Measurements from ENCODE around the gene SH3RF2.

Gene SH3RF2

DNA sequence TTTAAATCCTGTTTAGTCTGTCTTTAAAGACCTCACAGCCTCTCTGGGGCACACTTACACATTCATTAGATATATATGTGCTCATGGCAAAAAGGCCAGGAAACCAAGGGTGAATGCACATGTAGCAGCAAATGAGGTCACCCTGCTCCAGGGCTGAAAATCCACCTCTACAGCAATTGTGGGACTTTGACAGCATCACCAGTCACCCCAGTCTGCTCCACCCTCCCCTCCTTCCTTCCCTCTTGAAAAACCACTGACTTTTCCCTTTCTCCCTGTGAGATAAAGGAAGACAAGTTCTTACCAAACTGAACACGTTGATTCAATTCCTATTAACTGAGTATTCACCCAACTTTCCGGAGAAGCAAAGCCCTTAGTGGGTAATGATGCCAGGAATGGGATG is 15.2 kb upstream of the SH3RF2 start:
- DNase-seq: no peak

DNA sequence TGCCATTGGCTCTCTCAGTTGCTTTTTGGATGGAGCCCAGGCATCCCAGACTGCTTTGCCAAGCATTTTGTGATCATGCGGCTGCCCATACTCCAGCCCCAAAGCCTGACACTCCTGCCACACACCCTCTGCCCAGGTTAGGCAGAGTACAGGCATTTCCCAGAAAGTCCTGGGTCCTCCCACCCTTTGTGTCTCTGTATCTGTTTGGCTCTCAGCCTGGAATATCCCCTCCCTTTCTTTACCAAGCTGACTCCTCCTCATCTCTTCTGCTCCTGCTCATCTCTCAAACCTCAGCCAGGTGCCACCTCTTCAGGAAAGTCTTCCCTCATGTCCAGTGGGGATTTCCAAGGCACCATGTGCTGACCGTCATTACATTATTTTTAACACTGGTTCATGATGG is 14.3 kb upstream of the SH3RF2 start:
- DNase-seq: no peak

DNA sequence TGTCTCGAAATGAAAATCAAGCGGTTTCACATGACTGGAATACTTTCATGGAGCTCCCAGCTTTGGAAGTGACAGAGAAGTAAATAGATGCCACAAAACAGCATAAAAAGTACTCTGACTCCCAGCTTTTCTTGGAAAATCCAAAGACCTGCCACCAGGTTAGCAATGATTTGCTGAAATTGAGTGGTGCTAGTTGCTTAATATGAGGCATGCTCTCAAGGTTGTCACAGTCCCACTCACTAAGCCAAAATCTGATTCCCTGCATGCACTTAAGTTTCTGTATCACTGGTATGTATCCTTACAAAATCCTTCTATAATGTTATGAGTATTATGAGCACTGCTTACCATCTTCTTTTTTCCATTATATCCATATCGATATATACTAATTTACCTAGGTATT is 13.0 kb upstream of the SH3RF2 start:
- no peak for DNase-seq

DNA sequence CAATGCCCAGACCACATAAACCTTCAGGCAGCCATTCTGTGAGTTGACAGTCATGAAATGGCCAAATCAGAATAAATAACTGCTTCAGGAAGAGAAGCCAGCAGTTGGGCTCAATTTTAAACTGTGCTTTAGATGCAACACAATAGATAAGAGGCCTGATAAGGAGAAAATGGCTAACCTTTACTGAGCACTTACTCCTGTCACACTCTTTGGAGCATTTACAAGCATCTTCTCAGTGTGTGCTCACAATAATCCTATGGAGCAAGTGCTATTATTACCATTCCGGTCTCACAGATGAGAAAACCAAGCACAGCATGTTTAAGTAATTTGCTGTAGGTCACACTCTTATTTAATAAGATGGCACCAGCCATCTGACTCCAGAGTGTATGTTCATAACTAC is 11.5 kb upstream of the SH3RF2 start:
- no peak for DNase-seq

DNA sequence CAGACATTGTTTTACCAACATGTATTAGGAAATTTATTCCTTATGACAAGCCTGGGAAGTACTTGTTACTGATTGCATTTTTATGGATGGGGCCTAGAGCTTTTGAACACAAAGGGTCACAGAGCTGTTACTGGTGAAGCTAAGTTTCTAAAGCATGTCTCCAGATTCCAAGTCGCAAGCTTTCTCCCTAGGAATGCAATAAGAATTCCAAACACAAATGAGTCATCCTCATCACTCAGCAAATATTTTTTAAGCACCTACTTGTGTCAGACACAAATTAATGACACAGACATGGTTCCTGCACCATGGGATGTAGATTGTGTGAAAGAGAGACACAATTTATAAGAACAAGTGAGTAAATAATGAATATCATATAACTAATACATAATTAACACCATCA is 11.0 kb upstream of the SH3RF2 start:
- no peak for DNase-seq

DNA sequence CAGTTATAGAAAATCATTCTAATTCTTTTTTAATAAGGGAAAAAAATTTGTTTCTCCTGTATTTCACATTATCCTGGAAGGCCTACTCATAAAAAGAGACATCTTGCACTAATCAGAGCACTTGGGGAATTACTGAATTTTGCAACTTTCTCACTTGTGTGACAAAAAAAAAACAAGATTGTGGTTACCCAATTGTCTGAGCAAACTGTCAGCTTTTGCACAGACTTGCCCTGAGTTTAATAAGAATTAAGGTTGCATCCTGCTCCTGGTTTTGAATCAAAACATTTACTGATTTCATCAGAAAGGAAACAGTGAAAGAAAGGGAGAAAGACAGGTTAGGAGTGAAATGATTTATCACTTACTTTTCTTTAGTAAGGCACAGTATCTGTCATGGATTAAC is 10.6 kb upstream of the SH3RF2 start:
- DNase-seq: no peak

DNA sequence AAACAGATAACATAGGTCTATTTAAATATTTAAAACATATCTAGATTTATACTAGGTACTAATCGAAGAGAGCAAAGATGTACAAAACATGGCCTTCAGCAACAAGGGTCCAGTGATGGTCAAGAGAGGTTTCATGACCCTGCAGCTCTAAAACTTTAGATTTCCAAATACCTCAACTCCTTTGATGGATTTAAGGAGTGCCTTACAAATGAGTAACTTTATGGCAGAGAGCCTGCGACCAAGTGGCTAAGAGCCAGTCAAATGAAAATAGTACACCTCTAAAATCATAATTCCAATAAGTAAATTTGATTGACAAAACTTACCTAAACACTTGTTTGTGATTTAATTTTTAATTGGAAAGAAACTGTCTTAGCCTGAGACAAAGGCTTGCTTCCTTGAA is 4.7 kb upstream of the SH3RF2 start:
- no peak for DNase-seq

DNA sequence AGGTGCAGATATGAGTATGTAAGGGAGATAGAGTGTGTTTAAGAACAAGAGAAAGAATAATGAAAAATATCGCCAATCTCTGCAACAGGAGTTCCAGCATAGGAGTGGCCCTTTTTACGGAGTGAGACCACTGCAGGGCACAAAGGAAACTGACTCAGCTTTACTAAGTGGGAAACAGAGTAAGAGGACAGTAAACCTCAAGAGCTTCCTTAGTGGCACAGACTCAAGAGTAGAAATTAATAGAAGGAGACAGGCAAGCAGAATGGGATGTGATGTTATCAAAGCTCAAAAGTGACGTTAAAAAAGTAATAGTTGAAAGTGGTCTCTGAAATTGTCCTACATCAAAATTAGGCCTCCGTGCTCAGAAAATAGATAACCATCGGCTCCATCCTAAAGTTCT is 2.1 kb upstream of the SH3RF2 start:
- DNase-seq: no peak

DNA sequence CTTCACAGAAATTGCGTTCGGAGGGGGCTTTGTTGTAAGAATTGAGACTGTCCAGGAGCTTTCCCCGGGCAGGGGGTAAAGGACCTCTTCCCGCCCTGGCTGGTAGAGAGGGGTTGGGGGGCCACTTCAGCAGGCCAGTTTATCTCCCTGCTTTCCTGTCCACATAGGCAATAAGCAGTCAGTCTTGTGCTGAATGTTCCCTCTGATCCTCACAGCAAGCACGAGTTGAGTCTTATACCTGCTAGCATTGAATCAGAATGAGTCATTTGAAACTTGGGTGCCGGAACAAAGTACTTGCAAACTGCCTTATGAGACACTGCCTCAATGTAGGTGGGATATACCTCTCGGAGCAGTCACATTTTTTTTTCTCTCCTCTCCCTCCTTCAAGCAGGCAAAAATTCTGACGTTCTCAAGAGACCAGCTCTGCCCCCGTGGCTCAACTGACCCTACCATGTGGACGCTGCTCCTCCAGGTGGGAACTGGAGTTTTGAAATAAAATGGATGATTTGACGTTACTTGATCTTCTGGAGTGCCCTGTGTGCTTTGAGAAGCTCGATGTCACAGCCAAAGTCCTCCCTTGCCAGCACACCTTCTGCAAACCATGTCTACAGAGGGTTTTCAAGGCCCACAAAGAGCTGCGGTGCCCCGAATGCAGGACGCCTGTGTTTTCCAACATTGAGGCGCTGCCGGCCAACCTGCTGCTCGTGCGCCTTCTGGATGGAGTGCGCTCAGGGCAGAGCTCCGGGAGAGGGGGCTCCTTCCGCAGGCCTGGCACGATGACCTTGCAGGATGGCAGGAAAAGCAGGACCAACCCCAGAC is 1.3 kb downstream of the SH3RF2 start:
- DNase-seq: no peak

DNA sequence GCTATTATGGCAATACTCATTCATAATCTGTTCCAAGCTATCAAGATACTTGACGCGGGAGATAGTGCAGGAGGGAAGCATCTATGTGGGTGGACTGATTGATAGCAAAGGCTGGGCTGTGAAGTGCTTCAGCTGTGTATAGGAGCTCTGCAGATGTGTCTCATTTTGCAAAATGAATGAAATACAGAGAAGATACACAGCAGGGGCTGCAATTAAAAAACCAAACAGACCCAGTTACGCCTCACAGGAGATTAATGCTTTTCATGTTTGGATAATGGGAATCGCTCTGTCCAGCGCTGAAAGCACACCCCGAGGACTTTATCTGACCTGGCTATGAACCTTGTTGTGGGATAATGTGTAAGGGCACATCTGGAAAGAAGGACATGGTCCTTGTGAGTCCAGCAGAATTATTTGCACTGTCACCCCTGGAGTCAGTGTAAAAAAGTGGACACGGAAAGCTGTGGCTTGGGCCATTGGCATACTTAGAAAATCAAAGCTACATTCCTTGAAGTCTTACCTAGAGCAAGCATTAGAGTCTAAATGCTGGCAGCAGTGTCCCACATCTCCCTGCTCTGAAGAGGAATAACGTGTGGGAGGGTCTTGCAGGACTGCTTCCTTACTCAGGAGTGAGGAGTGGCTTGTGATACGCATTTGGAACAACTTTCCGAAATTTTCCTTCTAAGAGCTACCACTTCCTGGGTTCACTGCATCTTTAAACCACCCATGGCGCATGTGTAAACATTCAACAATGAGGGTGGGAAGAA is 2.6 kb downstream of the SH3RF2 start:
- DNase-seq: no peak

DNA sequence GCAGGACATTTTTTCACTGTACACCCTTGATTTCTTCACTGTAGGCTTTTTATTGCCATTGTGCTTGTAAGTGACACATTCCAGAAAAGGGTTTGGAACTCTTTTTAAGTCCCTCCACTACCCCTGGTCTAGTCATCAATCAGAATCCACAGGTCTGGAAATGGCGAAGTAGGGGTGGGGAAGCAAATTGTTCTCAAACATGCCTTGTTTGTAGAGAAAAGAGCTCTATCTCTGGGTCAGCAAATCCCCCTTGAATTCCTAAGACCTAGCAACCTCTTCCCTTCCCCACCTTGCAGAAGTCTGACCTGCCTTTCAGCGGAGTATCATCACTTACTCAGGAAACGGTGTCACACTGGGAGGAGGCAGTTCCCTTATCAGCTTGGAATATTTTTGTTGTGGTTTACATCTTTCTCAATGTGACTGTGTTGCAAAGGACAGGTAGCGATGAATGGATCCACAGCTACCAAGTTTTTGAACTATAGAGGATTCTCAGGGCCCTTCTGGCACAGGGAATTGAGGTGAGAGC is 3.2 kb downstream of the SH3RF2 start:
- DNase-seq: no peak

DNA sequence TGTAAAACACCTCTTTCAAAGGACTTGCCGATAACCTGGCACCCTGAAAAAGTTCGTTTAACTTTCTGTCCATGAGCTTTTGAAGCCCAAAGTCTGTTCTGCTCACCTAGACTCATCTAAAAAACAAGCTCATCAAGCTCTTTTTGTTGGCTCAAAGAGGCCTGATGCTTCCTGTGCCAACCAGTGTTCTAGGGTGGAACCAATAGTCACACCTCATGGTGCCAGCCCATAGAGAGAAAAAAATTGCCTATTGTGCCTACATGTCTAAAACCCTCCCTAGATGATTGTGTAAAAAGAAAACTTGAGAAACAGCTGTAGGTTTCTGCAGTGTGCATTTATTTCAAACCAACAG is 4.7 kb downstream of the SH3RF2 start:
- DNase-seq: no peak

DNA sequence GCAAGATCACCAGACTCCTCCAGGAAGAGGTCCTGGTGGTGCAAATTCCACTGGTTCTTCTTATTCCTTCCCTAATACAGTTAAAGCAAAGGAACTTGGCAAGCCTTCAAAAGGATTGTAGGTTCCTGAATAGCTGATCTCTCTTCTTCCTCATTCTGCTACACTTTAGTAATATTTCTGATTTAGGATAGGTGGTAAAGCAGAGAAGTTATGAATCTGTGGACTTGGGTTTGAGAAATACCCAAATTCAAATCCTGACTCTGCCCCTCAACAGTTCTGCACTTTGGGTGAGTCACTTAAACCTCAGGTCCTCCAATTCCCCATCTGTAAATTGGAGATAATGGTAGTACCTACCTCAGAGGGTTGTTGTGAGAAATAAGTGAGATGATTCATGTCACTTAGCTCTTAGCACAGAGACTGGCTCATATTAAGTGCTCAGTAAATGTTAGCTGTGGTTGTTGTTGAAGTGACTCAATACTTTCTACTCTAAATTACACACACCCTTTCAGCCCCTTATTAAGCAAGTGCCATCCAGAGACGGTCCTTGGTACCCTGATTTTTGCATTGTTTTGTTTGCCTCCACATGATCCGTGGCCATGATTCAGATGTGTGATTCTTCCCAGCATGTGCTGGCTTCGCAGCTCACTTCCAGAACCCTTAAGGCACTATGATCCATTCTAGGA is 5.2 kb downstream of the SH3RF2 start:
- no peak for DNase-seq

DNA sequence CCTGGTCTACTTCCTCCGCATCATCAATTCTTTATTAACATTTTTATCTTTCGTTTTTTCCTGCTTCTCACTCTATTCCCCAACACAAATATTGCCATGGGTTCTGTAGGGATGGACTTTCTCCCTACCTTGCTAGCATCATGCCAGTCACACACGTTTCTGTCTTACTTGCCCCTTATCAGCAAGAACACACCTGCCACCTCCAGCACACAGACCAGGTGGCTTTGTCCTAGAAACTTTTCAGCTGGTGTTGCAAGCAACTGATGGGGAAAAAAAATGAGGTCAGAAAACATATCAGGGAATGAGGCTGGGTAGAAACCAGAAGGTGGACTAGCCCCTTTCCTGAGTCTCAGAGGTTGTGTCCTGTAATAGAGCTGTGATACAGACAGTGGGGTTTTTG is 5.8 kb downstream of the SH3RF2 start:
- no peak for DNase-seq

DNA sequence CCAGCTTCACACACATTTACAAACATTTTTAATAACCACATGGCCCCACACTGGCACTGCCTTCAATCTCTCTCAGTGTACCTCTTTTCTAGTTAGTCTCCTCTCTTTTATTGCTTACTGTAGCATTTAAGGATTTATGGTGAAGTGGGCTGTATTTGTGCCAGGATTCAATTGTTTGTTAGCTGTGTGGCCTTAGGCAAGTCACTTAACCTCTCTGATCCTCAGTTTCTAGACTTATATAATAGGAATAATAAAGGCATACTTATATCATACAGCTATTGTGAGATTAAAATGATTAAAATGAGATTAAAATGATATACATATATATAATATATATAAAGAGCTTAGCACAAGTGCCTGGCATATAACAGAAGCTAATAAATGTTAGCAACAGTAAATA is 6.4 kb downstream of the SH3RF2 start:
- DNase-seq: no peak

DNA sequence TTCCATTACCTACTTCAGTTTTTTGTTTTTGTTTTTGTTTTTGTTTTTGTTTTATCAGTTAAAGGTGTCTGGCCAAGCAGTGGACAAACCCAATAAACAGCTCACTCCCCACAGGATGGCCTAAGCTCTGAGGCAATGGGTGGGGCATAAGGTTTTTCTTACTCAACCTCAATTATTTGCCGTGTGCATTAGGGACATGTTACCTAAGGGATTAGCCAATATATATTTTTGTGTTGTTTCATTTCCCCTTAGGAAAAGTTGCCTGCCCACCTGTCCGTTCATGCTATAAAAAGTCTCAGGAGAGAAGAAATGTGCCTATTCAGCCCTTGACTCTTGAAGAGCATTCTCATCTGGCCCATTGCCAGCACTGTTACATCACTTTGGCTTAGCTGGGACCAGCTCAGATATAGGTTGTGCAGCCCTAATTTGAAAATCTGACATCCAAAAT is 7.3 kb downstream of the SH3RF2 start:
- DNase-seq: no peak

DNA sequence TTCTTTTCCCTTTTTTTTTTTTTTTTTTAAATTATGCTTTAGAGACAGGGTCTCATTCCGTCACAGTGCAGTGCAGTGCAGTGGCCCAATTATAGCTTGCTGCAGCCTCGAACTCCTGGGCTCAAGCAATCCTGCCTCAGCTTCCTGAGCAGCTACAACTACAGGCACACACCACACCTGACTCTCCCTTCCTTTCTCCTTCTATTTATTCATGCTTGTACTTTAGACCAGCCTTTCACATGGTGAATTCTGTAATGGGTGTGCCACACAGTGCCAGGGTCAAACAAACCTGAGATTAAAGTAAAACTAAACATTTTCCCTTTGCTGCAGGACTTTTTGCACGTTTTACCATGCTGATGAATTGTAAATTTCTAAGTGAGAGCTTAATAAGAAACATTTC is 8.0 kb downstream of the SH3RF2 start:
- no peak for DNase-seq

DNA sequence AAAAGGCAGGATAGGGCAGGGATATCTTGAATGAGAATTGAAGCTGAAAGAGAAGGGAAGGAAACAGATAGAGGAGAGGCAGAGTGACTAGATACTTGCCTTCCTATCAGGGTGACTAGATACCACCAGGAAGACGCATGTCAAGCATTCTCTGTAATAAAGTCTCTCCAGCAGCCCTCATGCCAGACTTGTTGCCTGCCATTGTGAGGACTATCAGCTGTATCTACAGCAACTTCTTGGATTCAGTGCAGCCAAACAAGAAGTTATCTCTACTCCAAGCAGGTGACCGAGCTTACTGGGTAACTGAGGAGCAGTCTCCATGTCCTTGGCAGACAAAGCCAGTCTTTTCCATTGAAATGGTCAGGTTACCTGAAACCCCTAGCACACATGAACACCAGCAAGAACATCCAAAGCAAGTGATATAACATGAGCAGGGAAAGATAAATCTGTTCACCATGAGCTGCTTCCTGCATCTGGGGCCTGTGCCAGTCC is 9.3 kb downstream of the SH3RF2 start:
- DNase-seq: no peak

DNA sequence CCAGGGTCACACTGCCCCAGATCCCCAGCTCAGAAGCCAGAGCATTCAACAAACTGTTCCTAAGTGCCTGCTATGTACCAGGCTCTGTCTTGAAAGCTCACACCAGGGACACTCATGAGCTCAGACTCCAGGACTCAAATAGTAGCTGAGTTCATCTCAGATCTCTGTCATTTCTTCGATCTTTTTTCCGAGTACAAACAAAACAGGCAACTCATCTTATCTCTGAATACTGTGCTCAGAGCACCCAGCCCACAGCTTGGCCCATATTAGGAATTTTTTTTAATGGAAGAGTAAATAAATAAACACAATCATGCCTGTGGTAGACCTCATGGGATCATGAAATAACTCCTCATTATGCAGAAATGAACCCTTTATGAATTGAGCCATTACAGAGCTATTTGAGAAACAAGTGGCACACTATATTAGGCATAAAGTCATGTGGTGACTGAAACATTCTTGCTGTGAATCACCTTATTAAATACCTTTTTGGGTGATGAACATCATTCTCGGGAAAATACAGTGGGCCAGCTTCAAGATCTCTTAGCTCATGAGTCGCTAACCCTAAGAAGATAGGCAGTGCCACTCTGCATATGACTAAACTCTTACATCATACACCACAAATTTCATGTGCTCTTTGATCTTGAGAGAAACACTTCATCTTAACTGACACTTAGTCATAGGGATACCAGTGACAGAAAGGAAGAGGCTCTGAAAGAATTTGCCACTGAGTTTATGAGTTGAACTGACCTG is 9.9 kb downstream of the SH3RF2 start:
- DNase-seq: no peak

DNA sequence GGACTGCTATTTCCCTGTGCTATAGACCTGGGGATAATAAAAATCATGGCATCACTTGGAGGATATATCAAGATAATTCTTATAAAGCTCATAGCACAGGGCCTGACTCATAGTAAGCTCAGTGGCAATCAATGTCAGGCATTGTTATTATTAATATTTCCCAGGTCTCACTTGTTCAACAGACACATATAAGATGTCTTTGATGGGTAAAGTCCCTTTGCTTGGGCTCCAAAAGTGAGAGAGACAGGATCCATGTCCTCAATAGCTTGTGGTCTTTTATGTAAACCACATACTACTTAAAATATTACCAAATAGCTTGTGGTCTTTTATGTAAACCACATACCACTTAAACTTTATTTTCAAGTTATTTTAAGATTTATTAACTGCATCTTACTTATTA is 11.2 kb downstream of the SH3RF2 start:
- DNase-seq: no peak

DNA sequence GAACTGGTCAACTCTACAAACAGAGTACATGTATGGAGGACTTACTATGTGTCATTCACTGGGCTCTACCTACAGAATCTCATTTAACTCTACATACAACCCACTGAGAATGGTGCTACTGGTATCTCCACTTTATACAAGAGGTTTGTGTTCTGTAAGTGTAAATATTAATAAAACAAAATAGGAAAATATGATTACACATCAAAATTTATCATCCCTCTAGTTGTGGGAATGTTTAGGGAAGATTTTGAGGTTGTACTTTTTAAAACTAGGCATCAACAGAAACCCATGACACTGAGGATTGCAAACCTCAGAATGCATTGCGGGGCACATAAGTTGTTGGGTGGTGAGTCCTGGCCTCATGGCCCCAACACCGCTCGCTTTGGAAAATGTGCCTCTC is 11.7 kb downstream of the SH3RF2 start:
- DNase-seq: no peak

DNA sequence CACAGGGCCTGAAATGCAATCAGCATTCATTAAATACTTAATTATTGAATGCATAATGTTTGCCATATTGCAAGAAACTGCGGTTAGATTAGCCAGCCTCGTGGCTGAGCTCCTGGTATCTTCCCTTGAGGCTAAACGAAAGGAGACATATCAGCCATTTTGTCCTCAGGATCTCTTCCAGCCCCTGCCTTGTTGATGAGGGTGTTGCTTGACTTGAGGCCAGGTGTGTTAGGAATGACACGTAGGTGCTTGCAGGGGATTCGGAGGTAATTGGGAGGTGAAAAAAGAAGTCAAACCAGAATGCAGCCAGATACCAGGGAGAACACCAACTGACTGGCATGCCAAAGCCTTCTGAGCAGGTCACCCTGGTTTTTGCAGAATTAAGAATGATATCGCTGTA is 12.5 kb downstream of the SH3RF2 start:
- no peak for DNase-seq

DNA sequence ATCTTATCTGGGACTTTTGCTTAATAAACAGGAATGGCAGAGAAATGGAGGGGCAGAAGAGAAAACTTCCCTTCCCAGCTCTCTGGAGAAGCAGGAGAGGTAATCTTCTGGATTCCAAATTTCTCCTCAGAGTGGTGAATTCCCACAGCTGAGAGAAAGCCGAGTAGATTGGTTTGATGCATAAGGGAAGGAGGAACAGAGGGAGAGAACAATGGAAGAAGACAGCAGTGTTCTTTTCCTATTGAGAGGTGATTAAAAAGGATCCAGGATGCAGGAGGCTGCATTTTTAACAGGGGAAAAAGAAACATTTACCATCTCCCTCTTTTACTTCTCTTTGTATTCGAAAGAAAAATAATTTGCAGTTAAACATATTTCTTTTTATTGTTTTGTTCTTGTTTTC is 13.1 kb downstream of the SH3RF2 start:
- DNase-seq: no peak
